SJCRH30 (cell line): ENCODE data around the gene CACNA1H. TPM values are rescaled to one million over a fixed set of nuclear protein-coding genes. Genes with fewer than 3 reads are reported as not detected.
"Not testable (repeated sequence)": the region's sequence is repeated elsewhere in the genome, so short reads cannot be mapped to it uniquely, and the experiment has no call there.

Source experiments
- DNase-seq, 2 experiments: peaks; one replicate each; pipeline ENCODE4 v3.0.0-alpha.2; 2015 to 2020
- H3K27ac ChIP-seq: fragments of 250-450 bp; sonication (Bioruptor Pico); 2 replicates; pipeline ENCODE4 v1.5.1; 2020; ENCODE audit warnings: mild to moderate bottlenecking, moderate library complexity
- H3K27me3 ChIP-seq: fragments of 250-450 bp; sonication (Bioruptor Pico); 2 replicates; pipeline ENCODE4 v1.5.1; 2020; ENCODE audit warnings: mild to moderate bottlenecking, moderate library complexity
- H3K36me3 ChIP-seq: fragments of 250-450 bp; sonication (Bioruptor Pico); 2 replicates; pipeline ENCODE4 v1.5.1; 2020; ENCODE audit warnings: mild to moderate bottlenecking, moderate library complexity
- H3K4me1 ChIP-seq: fragments of 250-450 bp; sonication (Bioruptor Pico); 2 replicates; pipeline ENCODE4 v1.5.1; 2020; ENCODE audit warnings: mild to moderate bottlenecking, moderate library complexity
- H3K4me3 ChIP-seq: fragments of 250-450 bp; sonication (Bioruptor Pico); 2 replicates; pipeline ENCODE4 v1.5.1; 2020; ENCODE audit warnings: mild to moderate bottlenecking, moderate library complexity
- H3K9me3 ChIP-seq: fragments of 250-450 bp; sonication (Bioruptor Pico); replicated peaks from 2 replicates; pipeline ENCODE4 v1.5.1; 2020; ENCODE audit warnings: mild to moderate bottlenecking, moderate library complexity
- total RNA-seq: library from RNA; depleted of rRNA; stranded (reverse); fragments of >200 nt; shearing (Covaris generic); gene quantifications from 2 replicates; pipeline ENCODE4 v1.2.3, GENCODE V29; 2014

CACNA1H gene
- total RNA-seq, 1 experiment from 2014 or later = 1.7 TPM

DNA sequence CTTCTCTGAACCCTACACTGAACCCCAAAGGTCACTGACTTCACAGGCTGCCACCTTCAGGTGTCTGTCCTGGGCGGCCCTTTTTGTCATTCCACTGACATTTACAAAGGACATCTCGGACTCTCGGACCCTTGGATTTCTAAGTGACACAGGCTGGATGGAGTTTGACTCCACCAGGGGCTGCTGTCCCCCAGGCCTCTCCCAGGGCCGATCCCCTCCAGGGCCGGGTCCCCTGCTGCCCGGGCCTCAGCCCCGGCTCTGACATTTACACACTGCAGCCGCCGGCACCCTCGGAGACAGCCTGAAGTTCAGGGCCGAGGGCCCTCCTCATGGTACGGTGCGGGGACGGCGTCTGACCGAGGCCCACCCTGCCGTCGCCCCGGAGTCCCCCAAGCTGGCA, 24.1 kb downstream of the CACNA1H start:
- Histone ChIP-seq H3K36me3 (no peaks in the 10 kb centered on the region), H3K4me3 (no peak overlapping the region), H3K27ac (no peak overlapping the region), H3K9me3 (no peaks in the 10 kb centered on the region), H3K4me1 (peaks cover 23% of the 10 kb centered on the region), H3K27me3 (no peaks in the 10 kb centered on the region)
- no peak for DNase-seq

DNA sequence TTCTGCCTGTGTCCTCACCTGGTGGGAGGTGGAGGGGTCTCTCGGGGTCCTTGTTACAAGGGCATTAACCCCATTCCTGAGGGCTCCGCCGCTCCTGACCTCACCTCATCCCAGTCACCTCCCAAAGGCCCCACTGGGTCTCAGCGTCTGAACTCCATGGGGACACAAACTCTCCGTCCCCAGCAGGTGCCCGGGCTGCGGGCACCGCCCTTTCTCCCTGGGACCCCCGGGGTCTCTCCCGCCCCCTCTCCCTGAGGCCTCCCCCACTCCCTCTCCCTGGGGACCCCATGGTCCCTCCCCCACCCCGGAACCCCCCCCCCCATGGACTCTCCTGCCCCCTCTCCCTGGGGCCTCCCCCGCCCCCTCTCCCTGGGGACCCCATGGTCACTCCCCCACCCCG, 24.8 kb downstream of the CACNA1H start:
- Histone ChIP-seq H3K9me3 (no peaks in the 10 kb centered on the region), H3K4me3 (no peak overlapping the region), H3K27me3 (no peaks in the 10 kb centered on the region), H3K36me3 (no peaks in the 10 kb centered on the region), H3K4me1 (peaks cover 30% of the 10 kb centered on the region), H3K27ac (no peak overlapping the region)
- DNase-seq = no peak

DNA sequence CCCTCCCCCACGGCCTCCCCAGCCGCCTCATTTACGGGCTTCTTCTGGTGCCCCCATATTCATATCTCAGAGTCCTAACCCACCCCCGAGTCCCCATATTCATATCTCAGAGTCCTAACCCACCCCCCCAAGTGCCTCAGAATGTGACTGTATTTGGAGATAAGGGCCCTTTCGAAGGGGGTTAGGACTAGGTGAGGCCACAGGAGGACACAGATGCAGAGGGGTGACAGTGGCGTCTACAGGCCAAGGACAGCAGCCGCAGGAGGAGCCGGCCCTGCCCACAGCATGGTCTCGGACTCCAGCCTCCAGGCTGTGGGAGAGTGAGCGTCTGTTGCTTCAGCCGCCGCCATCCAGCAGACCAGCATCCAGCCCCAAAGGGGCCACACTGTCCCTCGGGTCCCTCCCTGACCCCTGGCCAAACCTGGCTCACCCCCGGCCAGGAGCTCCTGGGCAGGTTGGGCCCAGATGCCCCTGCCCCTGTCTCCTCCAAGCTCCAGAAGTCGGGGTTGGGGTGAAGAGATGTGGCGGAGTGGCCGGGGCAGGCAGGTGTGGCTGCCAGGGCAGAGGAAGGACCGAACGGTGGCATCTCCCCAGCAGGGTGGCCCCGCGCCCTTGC, 25.5 kb downstream of the CACNA1H start:
- Histone ChIP-seq H3K27ac (no peak overlapping the region), H3K9me3 (no peaks in the 10 kb centered on the region), H3K4me3 (no peak overlapping the region), H3K36me3 (no peaks in the 10 kb centered on the region), H3K27me3 (no peaks in the 10 kb centered on the region), H3K4me1 (peaks cover 35% of the 10 kb centered on the region)
- no peak for DNase-seq

DNA sequence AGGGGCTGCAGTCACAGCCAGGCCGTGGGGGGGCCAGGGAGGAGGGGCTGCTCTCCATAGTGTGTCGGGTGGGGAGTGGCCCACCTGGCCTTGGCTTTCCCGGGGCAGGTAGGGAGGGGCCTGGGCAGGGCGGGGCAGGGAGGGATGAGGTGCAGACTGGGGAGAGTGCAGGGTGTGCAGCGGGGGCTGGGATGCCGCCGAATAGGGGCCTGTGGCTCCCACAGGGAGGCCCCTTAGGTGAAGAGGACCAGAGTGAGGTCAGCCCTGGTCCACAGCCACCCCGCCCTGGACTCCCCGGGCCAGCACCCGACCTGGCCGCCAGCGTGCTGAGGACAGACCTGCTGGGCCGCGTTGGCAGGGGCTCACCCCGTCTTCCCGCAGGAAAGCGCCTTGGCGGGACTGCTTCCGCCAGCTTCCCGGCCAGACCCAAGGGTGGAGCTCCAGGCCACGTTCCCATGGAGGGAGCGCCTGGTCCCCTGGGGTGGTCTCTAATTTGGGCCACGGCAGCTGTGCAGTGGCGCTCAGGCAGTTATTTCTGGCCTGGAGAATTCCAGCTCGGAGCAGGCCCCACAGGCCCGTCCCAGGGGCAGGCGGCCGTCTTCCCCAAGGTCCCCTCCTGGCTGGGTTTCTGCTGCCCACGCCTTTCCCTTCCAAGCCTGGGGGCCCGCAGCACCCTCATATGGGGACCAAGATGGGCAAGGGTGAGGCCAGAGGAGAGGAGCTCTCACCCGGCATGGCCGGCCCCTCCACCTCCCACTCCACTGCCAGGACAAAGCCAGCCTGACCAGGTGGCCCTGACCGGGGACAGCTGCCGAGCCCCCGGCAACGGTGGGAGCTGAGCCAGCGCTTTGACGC, 27.9 kb downstream of the CACNA1H start:
- H3K27ac ChIP-seq = peak overlapping the region; percentile 85
- peaks cover 38% of the 10 kb centered on the region for H3K4me1 ChIP-seq
- H3K9me3 ChIP-seq = no peaks in the 10 kb centered on the region
- H3K27me3 ChIP-seq = no peaks in the 10 kb centered on the region
- peak; percentile 87 to 88 for DNase-seq
- no peaks in the 10 kb centered on the region for H3K36me3 ChIP-seq
- H3K4me3 ChIP-seq = peak overlapping the region; percentile 15

DNA sequence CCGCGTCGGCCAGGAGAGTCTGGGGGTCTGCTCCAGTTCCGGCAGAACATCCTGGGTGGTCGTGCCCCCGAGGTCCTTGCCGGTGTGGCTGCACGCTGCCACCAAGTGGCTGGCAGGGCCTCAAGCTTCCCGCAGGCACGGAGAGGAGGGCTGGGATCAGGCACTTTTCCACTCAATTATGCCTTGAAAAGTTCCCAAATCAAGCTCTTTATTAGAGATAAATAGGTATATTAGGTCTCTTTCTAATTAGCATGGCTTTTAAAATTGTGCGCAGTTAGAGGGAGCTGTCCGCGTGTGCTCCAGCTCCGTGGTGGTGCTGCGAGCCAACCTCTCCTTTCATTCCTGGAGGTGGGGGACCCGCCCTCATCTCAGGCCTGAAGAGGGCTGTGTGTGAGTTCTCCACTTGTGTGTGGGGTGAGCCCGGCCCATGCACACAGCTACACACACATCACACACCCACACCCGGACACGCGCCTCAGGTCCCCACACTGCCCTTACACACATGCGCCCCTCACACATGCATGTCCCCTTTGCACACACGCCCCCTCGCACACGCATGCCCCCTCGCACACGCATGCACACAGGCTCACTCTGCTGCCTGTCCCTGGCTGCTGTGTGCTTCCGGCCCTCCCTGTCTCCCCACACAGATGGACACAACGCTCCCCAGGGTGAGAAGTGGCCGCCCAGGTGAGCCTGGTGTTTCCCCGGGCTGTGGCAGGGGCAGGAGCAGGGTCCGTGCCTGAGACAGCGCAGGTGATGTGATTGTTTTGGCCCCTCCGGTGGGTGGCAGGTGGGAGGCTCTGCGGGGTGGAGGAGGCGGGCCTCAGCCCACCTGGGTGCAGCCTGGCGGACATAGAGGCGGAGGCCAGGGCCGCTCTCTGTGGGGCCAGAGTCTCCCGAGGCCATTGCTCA, 28.8 kb downstream of the CACNA1H start:
- H3K9me3 ChIP-seq = no peaks in the 10 kb centered on the region
- H3K36me3 ChIP-seq = no peaks in the 10 kb centered on the region
- peak overlapping the region; percentile 15 for H3K4me3 ChIP-seq
- H3K27ac ChIP-seq = peak overlapping the region; percentile 85
- DNase-seq = no peak
- peaks cover 38% of the 10 kb centered on the region for H3K4me1 ChIP-seq
- no peaks in the 10 kb centered on the region for H3K27me3 ChIP-seq

DNA sequence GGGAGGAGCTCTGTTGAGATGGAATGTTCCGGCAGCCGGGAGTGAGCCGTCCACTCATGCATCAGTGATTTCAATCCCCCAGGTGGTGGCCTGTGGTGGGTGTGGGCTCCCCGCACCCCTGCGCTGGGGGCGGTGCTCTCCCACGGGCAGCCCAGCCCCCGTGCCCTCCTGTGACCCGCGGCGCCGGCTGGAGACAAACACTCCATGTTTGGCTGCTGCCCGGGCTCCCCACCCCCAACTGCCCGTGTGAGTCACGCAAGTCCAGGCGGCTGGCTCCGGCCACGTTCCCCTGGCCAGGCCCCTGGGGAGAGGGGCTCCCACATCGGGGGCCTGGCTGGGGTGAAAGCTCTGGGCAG, 29.4 kb downstream of the CACNA1H start:
- peak; percentile 61 to 73 for DNase-seq
- Histone ChIP-seq H3K4me3 (peak overlapping the region; percentile 14), H3K27ac (peak overlapping the region; percentile 85; the same call in 1 of the 2 replicates), H3K4me1 (peaks cover 38% of the 10 kb centered on the region), H3K27me3 (no peaks in the 10 kb centered on the region), H3K36me3 (no peaks in the 10 kb centered on the region), H3K9me3 (no peaks in the 10 kb centered on the region)

DNA sequence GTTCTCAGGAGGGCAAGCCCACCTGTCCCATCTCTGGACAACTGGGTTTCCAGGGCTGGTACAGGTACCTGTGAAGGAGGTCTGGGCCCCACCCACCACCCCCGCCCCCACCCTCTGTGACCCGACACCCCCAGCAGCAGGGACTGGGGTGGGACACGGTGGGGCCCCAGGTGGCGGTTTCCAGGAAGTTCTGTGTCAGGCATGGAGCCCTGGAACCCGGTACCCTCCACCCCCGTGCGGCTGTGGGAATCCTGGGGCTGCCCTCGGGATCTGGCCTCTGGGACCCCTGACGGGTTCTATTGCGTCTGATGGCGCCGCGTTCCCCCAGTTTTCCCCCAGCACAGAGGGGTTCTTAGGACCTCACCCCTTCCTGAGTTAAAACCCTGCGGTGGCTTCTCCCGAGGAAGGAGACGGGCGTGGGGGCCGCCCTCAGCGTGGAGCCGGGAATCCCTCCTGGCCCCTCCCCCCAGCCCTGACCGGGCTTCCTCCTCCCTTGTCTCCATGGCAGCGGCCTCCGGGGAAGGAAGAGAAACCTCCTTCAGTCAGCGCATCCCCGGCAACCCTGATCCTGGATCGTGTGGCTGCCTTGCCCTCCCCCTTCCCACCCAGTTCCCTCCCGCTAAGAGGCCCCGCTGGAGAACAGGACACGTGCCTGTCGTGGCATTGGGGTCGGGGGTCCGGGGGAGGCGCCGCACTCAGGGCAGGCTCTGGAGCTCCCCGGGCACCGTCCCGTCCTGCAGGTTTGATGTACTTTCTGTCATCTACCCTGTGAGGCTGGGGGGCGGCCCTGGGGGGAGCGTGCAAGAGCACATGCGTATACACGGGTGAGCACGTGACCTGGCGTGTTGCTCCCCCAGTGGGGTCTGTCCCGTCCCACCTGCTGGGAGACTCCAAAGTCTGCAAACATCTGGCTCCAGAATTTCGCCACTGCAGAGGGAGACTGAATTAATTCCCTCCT, 30.3 kb downstream of the CACNA1H start:
- Histone ChIP-seq H3K27me3 (no peaks in the 10 kb centered on the region), H3K4me3 (no peak overlapping the region), H3K36me3 (no peaks in the 10 kb centered on the region), H3K9me3 (no peaks in the 10 kb centered on the region), H3K4me1 (peaks cover 38% of the 10 kb centered on the region), H3K27ac (no peak overlapping the region)
- peak; percentile 69 to 70 for DNase-seq

DNA sequence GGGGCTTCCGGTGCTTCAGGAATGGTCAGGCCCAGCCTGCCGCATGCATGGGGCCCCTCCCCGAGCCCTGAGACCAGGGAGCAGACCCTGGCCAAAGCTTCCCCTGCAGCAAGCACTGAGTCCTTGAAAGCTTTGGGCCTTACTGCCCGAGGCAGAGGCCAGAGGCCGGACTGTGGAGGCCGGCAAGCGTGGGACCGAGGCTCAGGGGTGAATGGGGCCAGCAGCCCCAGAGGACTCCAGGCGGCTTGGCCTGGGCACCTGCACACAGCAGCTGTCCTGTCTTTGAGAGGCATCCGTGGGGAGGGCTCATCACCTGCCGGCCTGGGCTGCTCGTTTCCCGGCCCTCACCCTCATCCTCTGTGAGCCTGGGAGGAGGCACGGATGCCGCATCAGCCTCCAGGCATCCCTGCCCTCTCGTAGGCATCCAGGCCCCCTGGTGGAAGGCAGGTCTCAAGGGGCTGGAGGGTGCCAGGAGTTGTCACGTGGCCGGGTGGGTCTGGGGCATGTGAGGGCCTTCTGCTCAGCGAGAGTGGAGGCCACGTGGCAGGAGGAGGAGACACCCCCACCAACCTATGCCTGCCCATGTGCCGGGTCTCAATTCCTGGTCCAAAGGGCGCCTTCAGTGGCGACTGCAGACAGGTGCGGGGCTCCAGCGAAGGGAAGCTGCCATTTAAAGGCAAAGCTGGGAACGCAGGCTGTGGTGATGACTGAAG, 31.4 kb downstream of the CACNA1H start:
- no peak overlapping the region for H3K27ac ChIP-seq
- DNase-seq = no peak
- no peaks in the 10 kb centered on the region for H3K9me3 ChIP-seq
- no peaks in the 10 kb centered on the region for H3K36me3 ChIP-seq
- no peaks in the 10 kb centered on the region for H3K27me3 ChIP-seq
- peaks cover 38% of the 10 kb centered on the region for H3K4me1 ChIP-seq
- H3K4me3 ChIP-seq = no peak overlapping the region

DNA sequence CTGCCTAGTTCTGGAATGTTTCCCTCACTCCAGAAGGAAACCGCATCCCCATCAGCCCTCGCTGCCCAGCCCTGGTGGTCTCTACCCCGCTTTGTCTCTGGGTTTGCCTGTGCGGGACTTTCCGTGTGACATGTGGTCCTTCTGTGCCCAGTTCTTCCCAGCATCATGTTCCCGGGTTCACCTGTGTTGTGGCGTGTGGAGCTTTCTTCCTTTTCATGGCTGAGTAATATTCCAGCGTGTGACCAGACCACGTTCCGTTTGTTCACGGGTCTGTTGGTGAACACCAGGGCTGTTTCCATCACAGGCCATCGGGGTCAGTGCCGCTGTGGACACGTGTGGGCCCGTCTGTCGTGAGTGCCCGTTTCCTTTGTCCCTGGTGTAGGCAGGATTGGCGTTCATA, 32.1 kb downstream of the CACNA1H start:
- Histone ChIP-seq H3K9me3 (no peaks in the 10 kb centered on the region), H3K4me1 (peaks cover 35% of the 10 kb centered on the region), H3K4me3 (no peak overlapping the region), H3K27me3 (no peaks in the 10 kb centered on the region), H3K36me3 (no peaks in the 10 kb centered on the region), H3K27ac (no peak overlapping the region)
- no peak for DNase-seq

DNA sequence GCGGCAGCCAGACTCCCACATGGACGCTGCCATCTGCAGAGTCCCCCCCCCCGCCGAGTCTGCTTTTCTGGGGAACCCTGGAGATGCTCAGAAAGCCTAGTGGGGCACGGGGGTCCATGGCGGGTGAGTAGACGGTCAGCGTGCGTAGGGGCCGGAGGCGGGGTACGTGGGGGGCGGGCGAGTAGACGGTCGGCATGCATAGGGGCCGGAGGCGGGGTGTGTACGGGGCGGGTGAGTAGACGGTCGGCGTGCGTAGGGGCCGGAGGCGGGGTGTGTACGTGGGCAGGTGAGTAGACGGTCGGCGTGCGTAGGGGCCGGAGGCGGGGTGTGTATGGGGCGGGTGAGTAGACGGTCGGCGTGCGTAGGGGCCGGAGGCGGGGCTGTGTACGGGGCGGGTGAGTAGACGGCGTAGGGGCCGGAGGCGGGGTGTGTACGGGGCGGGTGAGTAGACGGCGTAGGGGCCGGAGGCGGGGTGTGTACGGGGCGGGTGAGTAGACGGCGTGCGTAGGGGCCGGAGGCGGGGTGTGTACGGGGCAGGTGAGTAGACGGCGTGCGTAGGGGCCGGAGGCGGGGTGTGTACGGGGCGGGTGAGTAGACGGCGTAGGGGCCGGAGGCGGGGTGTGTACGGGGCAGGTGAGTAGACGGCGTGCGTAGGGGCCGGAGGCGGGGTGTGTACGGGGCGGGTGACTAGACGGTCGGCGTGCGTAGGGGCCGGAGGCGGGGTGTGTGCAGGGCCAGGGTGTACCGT, 32.7 kb downstream of the CACNA1H start:
- DNase-seq, H3K27ac ChIP-seq, H3K9me3 ChIP-seq, H3K4me3 ChIP-seq, H3K36me3 ChIP-seq, H3K27me3 ChIP-seq: not testable (repeated sequence)
- H3K4me1 ChIP-seq = peaks cover 29% of the 10 kb centered on the region

DNA sequence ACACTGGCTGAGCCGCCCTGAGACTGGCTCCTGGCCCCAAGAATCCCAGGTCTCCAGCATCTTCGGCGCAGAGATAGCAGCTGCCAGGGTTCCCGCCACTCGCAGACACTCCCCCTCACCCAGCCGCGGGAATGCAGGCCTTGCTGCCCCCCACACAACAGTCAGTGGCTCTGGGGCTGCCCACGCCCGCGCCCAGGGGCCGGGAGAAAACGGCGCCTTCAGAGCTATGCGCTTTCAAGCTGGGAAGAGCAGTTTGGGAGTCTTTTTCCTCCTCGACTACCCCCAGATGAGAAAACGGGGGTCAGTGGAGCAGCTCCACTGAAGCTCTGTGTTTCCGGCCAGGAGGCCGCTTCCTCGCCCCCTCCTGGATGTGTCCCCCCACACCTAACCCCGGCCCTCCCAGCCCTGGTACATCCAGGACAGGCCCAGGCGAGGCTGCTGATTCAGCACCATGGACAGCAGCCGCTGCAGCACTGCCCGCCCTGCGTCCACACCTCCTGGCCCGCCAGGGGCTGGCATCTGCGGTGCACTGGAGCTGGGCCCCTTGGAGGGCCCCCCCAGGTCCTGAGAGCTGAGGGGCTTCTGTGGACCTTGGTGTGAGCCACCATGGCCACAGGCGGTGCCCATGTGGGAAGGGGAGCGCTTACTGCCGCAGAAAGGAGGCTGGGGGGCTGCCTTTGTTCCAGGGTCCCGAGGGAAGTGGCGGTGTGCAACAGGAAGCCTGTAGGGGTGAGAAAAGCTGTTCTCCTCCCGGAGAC, 35.7 kb downstream of the CACNA1H start:
- H3K36me3 ChIP-seq = no peaks in the 10 kb centered on the region
- H3K27ac ChIP-seq = no peak overlapping the region
- no peak overlapping the region for H3K4me3 ChIP-seq
- H3K27me3 ChIP-seq = no peaks in the 10 kb centered on the region
- H3K4me1 ChIP-seq = peaks cover under 1% of the 10 kb centered on the region
- H3K9me3 ChIP-seq = no peaks in the 10 kb centered on the region
- DNase-seq = peak; percentile 66 to 78

DNA sequence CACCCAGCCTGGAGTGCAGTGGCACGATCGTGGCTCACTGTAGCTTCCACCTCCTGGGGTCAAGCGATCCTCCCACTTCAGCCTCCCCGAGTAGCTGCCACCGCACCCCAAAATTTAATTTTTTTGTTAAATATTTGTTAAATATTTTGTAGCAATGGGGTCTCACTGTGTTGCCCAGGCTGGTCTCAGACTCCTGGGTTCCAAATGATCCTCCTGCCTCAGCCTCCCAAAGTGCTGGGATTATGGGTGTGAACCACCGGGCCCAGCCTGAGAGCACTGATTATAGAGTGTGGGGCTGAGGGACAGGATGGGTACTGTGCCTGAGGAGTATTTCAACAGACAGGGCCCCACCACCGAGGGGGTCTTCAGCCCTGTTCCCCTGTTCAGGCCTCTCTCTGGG, 36.5 kb downstream of the CACNA1H start:
- Histone ChIP-seq H3K27ac (no peak overlapping the region), H3K36me3 (no peaks in the 10 kb centered on the region), H3K27me3 (no peaks in the 10 kb centered on the region), H3K4me3 (no peak overlapping the region), H3K9me3 (no peaks in the 10 kb centered on the region), H3K4me1 (no peaks in the 10 kb centered on the region; the same call in 1 of the 2 replicates)
- DNase-seq = no peak
